ENCODE data around the gene MAPRE2.

Gene MAPRE2

GRCh38 chr18:35180455-35180854 lies 139.2 kb downstream of the MAPRE2 start:
- DNase-seq (ENCODE audit: low spot score): no peak

GRCh38 chr18:35182151-35182550 lies 140.9 kb downstream of the MAPRE2 start:
- DNase-seq (ENCODE audit: low spot score): peak; percentile 53

DNA sequence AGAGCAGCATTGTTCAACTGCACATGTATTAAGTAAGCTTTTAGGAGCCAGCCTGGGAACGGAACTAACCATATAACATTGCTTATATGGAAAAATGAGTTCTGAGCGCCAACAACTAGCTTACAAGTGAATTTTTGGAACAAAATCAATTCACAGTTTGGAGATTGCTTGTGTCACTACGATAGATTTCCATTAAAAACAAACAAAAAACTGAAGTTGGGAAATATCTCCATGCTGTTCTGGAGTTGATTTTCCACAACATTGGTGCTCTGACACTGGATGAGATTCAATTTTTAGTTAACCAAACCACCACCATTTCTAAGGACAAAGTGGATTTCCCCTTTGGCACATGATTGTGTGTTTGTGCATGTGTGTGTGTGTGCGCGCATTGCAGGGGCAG lies 142.7 kb downstream of the MAPRE2 start:
- DNase-seq (ENCODE audit: low spot score): no peak

DNA sequence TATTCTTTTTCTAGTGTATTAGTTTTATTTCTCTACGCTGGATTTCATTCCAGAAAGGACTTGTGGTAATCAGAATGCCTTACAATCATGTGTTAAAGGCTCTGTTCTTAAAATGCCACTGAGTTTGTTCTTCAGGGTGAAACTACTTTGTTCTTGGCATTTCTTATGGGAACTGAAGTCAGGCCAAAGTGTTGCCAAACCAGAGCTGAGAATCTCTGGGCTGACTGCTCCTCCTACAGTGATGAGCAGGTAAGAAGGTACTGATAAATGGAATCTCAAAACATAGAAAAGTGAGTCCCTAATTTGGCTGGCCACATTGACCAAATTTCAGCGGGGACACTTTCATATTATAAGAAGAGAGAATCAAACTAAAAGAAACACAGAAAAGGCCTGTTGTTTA lies 144.6 kb downstream of the MAPRE2 start:
- DNase-seq (ENCODE audit: low spot score): no peak

DNA sequence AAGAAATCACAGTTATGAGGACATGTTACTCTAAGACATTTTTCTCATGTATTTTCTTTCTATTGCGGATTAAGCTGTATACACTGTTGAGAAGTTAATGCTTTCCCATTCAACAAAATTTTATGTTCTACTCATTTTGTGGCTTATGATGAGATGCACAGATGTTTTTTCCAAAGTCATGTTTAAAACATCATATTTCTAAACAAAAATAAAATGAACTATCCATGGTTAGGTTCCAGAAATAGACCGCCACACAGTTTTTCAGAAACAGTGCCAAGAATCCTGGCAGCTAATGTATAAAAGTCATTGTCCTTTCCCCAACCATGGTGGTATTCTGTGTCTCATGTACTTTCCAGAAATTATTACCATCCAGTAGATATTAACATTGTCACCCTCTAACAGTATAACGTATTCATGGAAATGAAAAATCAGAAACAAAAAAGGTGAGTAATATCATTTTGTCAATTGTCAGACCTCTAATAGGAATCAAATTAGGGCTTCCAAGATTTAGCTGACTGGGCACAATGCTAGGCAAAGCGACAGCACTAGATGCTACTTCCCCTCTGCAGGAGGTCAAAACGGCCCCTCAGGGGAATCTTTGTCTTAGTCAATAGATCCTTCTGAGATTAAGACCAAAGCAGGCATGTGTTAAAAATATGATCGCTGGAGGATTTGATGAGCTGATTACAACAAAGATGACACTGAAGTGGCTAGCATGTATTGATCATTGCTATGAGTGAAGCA lies 145.2 kb downstream of the MAPRE2 start:
- DNase-seq (ENCODE audit: low spot score): no peak

GRCh38 chr18:35189510-35189909 lies 148.3 kb downstream of the MAPRE2 start:
- no peak for DNase-seq (ENCODE audit: low spot score)

- no peak for DNase-seq (ENCODE audit: low spot score)
These were observed 149.9 kb downstream of the MAPRE2 start for GRCh38 chr18:35190948-35191697.

- DNase-seq (ENCODE audit: low spot score): no peak
These were observed 150.4 kb downstream of the MAPRE2 start for GRCh38 chr18:35191698-35192025.

DNA sequence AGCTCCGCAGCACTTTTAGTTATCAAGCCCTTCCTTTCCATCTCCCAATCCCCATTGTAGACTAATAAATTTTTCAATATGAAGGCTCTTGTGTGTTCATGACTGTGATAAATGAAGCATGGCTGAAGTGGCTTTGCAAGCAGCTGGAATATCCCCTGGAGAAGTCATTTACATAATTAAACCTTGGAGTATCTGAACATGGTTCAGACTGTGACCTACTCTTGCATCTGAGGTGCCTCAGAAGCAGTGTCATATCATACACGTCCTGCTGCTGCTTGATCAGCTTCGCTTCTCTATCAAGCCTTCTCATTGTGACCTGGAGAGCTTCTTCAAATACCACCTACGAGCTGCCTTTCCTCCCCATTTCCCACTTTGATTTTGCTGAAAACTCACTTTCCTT lies 151.2 kb downstream of the MAPRE2 start:
- DNase-seq (ENCODE audit: low spot score): no peak

All from AG08395 (cell line).